ENCODE data around the gene PRR5.

DNA sequence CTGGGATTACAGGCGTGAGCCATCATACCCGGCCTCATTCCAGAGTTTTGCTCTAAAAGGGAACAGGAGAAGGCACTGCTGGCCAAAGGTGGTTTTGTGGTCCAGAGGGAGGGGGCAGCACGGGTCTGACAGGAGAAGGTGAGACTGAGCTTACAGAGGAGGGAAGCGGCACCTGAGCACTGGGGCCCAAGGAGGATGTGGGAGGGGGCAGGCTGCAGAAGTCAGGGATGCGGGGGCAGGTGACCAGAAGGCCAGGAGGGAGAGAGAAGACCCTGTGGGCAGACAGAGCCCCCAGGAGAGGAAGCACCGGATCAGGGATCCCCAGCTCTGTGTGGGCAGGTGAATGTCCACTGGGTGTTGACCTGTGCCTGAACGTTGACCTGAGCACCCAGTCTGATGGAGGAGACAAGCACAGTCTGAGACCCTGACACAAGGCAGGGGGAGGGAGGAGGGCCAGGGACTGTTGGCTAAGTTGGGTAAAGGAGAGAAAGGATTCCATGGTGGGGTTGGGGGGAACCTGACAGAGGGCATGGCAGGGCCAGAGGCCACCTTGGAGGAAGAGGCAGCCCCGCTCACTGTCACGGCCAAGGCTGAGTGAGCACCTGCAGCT, 12.0 kb upstream of the PRR5 start:
- TF ChIP-seq CTCF (IDR thresholded peaks at IDR 0.05; ENCODE audit: low read depth, low read length) (no peak), EZH2phosphoT487 (IDR thresholded peaks at IDR 0.05; ENCODE audit: low read depth) (no peak)

Measured in OCI-LY3 (cell line).